Choroid plexus epithelial cell (primary cell): Measurements from ENCODE around the gene SLC37A1.

ENCODE experiments used
- DNase-seq: peaks from one replicate; pipeline ENCODE4 v3.0.0-alpha.2; 2010; ENCODE audit warnings: low read depth
- H3K4me3 ChIP-seq: 2 replicates; pipeline ENCODE4 v1.5.1; 2011; ENCODE audit warnings: low read depth, mild to moderate bottlenecking, control low read depth, low read length, moderate library complexity
- CTCF ChIP-seq: conservative IDR thresholded peaks from 2 replicates; pipeline ENCODE4 v1.5.1; 2011; ENCODE audit warnings: low read depth, mild to moderate bottlenecking, control low read depth, inconsistent platforms, low read length, moderate library complexity

The SLC37A1 gene

GRCh38 chr21:42496120-42496838 is 17.4 kb upstream of the SLC37A1 start, which contains the start of gene RSPH1:
Gene RSPH1, minus strand, starts transcription at chr21:42496224. Its CDS starts 38 bp downstream, at chr21:42496186.
- H3K4me3 ChIP-seq, result peak within 1 kb of the TSS; percentile 69
- TF ChIP-seq CTCF, result no peak
- peak; percentile 98 for DNase-seq

- peak; percentile 13 for DNase-seq
- H3K4me3 ChIP-seq, result peak overlapping the region; percentile 69
- no peak for TF ChIP-seq CTCF
These were observed 16.8 kb upstream of the SLC37A1 start for GRCh38 chr21:42496839-42497202.

- no peak for TF ChIP-seq CTCF
These were observed 15.6 kb upstream of the SLC37A1 start for GRCh38 chr21:42498012-42498411.

GRCh38 chr21:42499444-42500112 is 14.1 kb upstream of the SLC37A1 start:
- H3K4me3 ChIP-seq, result no peak overlapping the region
- DNase-seq, result no peak
- no peak for TF ChIP-seq CTCF

More at GRCh38 chr21:42498012-42498411, 15.6 kb upstream of the SLC37A1 start:
- DNase-seq, result no peak
- H3K4me3 ChIP-seq, result no peak overlapping the region

GRCh38 chr21:42500225-42500624 is 13.4 kb upstream of the SLC37A1 start:
- no peak for DNase-seq
- H3K4me3 ChIP-seq, result no peak overlapping the region
- no peak for TF ChIP-seq CTCF

GRCh38 chr21:42500736-42501135 is 12.9 kb upstream of the SLC37A1 start:
- no peak overlapping the region for H3K4me3 ChIP-seq
- DNase-seq, result no peak
- TF ChIP-seq CTCF, result no peak
